ENCODE results near the gene KCNJ10.
A peak's percentile ranks its signal among the peaks of the same experiment; 100 is the strongest.

KCNJ10 gene

GRCh38 chr1:160082926-160083325 is 13.0 kb upstream of the KCNJ10 start:
- no peak for DNase-seq

DNA sequence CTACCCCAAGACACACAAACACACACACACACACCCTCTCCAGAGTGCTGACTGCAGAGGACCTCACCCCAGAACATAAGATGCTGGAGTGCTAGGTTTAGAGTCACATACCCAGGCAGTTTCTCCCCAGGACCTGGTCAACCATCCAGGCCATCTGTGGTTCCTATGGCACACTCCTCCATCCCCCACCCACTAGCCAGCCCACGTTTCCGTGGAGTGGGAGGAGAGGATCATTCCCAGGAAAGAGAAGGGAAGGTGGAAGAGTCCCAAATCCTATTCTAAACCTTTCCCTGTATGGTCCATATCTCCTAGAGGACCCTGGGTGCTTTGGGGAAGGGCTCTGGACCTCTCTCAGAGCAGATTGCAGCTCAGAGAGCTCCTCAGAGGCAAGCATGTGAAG is 12.5 kb upstream of the KCNJ10 start:
- DNase-seq: no peak

DNA sequence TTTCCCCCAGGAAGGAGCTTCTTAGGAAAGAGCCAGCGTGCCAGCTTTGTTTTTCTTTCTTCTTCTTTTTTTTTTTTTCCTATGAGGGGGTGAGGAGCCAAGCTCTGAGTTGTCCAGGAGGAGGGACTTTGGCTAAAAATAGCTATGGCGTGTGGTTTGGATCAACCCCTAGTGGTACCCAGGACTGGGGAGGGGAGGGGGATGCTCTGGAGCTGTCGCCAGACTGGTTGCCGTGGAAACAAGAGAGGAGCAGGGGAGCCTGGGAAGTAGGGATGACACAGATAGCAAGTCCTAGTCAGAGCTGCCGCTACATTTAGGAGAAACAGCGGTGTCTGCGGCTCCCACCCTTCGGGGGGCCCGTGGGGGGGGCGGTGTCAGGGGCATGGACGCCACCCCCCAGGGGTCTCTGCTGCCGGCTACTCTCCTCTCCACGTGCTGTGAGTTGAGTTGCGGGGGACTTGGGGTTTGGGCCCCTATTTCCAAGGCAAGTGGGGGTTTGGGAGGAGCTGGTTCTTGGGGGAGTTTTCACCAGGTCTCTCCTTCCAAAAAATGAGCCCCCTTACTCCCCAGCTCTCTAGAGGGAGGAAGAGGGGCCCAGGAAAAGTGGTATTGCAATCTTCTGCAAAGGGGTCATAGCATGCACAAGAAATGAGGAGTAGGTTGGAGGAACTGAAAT is 11.4 kb upstream of the KCNJ10 start, which contains the start of gene KCNJ9:
Gene KCNJ9, plus strand, starts transcription at position 278 of the 676 bp plus-strand sequence. CDS start 2,493 bp downstream, outside the sequence.
- DNase-seq: no peak

- DNase-seq: no peak
Observed at GRCh38 chr1:160080381-160081100, 10.6 kb upstream of the KCNJ10 start.

DNA sequence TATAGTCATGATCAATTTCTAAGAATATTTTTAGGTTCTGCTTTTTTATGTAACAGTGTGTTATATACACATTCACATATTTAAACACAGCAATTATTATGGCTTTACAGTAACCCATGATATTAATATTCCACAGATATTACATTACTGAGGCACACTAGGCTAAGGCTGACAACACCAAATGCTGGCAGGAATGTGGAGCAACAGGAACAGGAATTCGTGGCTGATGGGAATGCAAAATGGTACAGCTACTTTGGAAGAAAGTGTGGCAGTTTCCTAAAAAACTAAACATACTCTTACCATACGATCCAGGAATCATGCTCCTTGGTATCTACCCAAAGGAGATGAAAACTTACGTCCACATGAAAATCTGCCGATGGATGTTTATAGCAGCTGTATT is 9.5 kb upstream of the KCNJ10 start:
- DNase-seq: no peak

DNA sequence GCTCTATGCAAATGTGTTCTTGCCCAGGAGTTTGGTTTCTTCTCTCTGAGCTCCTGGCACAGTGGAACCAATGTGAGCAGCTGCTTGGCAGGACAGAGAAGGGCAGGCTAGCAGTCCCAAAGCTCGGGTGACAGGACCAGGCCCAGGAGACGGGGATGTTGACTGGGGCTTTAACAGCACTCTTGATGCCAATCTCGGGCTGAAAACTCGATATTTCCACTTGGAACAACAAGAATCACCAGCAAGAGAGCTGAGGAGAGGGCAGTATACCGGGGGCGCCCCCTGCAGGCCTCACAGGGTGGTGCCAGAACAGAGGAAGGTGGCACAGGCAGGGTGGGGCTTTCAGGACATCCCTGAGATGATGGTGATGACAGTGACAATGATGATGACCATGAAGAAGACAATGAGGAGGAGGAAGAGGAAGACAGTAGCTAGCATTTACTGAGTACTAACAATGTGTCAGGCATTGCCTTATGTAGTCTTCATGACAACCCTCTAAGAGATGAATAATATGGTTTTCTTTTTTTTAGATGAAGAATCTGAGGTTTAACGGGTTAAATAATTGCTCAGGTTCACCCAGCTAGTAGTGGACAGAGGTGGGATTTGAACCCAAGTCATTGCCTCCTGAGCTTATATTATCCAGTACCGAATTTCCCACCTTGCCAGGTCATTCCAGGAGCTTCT is 8.7 kb upstream of the KCNJ10 start:
- DNase-seq: peak; percentile 14

DNA sequence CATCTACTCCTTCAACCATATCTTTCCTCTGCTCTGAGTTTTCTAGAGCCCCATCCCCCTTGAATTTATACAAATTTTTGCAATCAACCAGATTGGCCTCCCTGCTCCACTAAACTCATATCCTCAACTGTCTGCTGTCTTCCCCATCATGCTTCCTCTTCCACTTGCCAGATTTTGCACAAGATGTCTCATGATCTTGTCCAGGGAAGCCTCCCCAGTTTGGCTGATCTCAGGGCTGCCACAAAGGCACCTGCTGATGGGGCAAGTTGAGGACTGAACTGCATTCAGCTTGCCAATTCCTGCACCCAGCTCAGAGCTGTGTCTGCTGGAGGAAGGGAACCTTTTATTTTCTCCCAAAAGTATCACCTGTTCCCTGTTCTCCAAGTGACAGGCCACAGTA is 7.5 kb upstream of the KCNJ10 start:
- DNase-seq: no peak

DNA sequence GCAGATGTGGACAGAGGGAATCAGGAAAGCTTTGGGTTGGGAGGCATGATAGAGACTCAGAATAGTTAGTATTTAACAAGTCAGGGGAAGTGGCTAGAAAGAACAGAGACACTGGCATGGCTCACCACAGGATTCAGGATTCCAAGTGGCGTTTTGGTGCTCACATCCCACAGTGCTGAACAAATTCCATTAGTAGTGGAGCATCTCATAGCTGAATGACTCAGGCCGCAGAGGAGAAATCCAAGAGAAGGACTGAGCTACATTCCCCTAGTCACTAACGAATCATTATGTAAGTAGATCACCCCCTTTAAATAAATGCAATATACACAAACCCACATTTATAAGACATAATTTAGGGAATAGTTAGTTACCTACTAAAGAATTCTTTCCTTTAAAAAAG is 6.3 kb upstream of the KCNJ10 start:
- DNase-seq: no peak

- DNase-seq: no peak
Observed at GRCh38 chr1:160075836-160076235, 5.9 kb upstream of the KCNJ10 start.

DNA sequence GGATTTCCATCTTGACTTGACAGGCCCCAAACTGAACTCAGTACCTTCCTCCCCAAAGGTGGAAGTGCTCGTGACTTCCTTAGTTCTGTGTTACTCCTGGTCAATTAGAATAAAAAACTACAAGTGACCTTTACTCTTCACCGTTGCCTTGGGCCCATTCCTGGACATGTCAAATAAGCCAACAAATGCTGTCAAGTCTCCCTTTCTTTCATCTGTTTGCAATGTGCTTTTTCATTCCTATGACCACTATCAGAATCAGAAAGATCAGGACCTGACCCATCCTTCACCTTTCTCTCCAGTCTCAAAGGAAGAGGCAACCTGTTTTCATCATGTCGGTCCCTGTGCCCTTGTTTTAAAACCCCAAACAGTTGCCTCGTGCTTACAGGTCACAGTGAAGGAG is 4.9 kb upstream of the KCNJ10 start:
- no peak for DNase-seq

- no peak for DNase-seq
Observed at GRCh38 chr1:160071289-160071688, 1.3 kb upstream of the KCNJ10 start.

DNA sequence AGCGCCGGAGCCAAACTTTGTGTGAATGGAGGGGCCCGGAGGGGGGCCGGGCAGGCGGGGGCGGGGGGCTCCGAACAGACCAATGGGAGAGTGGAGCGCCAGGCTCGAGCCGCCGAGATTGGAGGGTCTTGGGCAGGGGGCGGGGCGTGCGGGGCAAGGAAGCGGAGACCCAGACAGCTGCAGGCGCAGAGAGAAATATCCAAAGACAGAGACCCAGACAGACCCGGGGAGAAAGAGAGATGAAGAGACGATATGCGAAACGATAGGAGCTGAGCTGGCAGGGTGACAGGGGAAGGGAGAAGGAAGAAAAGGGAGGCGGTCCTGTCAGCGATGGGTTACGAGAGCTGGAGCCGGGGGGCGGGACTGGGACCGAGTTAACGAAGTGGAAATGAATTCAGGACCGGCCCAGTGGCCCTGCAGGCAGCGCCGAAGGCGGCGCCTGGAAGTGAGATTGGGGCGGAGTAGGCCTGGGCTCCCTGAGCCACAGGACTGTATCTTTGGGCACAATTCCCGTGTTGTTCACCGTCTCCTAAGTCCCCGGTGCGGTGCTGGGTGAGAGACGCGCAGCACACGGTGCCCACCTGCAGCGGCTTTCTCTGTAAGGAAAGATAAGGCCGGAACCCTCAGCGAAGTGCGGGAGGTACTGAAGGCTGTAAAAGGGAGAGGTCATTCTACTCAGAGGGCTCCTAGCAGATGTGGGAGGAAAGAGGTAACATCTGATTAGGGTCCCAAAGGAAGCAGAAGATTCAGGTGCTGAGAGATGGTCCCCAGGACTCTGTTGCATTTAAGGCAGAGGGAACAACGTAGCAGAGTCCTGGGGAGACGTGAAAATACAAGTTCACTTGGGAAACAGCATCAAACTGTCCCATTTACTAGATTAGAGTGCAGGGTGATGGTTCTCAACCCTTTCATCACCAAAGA is 543 bp upstream of the KCNJ10 start:
- peak; percentile 20 for DNase-seq

DNA sequence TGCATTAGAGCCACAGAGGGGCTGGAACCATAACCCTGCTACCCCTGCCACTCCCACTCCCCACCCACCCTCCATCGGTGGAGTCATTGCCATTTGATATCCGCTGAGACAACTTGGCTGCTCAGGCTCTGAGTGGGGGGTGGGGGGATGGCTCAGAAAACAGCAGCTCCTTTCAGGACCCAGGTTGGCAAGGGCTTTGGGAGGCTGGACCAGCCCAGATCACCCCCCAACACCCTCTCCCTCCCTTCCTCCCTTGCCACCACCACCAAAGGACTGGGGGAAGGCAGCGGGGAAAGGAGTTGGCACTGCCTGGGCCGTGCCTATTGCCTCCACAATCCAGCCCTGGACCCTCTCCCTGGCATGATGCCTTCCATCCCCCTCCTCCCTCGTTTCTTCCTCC is 1.7 kb downstream of the KCNJ10 start:
- no peak for DNase-seq

- no peak for DNase-seq
Observed at GRCh38 chr1:160066829-160067745, 2.9 kb downstream of the KCNJ10 start.

GRCh38 chr1:160064746-160065145 is 5.2 kb downstream of the KCNJ10 start:
- no peak for DNase-seq

- no peak for DNase-seq
Observed at GRCh38 chr1:160064164-160064563, 5.8 kb downstream of the KCNJ10 start.

- no peak for DNase-seq
Observed at GRCh38 chr1:160063176-160063575, 6.8 kb downstream of the KCNJ10 start.

- DNase-seq: no peak
Observed at GRCh38 chr1:160062230-160062532, 7.8 kb downstream of the KCNJ10 start.

- no peak for DNase-seq
Observed at GRCh38 chr1:160061369-160062229, 8.4 kb downstream of the KCNJ10 start.

- DNase-seq: no peak
Observed at GRCh38 chr1:160058087-160058486, 11.9 kb downstream of the KCNJ10 start.

DNA sequence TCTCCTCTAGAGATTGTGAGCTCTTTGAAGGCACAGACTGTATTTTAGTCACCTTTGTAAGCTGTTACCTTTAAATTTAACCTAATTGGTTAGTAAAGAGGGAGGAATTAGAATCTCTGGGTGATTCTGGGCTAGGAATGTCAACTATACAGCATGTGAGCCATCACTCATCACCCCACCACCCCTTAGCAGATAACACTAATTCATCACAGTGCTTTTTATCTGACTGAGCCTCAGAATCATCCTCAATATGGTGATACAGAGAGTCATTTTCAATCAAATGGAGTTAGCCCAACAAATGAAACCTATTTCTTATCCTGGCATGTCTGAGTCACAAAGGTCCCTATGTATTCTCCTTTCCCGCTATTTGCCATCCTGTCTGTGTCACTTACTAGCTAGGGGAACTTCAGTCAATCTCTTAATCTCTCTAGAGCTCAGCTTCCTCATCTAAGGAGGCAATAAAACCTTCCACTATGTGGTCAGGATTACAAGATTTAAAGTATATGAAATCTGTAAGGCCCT is 13.3 kb downstream of the KCNJ10 start:
- DNase-seq: no peak

Data from GDM1 (cell line).